ACHN (cell line): ENCODE data around the gene SIRT7.

Source experiments
- DNase-seq: peaks from one replicate; pipeline ENCODE4 v3.0.0-alpha.2; 2015
- in situ Hi-C: cut with HindIII; loops from 2 replicates; pipeline ENCODE4 v1.10.0; 2017; ENCODE audit warnings: low sequenced_read_pairs, low pct_ligation_motif_present, low pct_unique_long_range_greater_than_20kb

Gene SIRT7

GRCh38 chr17:81934850-81935708 is 17.1 kb upstream of the SIRT7 start:
- in situ Hi-C loops: no loop called here
- no peak for DNase-seq

GRCh38 chr17:81934098-81934757 is 16.3 kb upstream of the SIRT7 start:
- no peak for DNase-seq
- in situ Hi-C loops: no loop called here

- no peak for DNase-seq
- in situ Hi-C loops: no loop called here
Measured at GRCh38 chr17:81933178-81933699, 15.3 kb upstream of the SIRT7 start.

GRCh38 chr17:81932333-81932983 is 14.5 kb upstream of the SIRT7 start:
- in situ Hi-C loops: no loop called here
- DNase-seq: no peak

DNA sequence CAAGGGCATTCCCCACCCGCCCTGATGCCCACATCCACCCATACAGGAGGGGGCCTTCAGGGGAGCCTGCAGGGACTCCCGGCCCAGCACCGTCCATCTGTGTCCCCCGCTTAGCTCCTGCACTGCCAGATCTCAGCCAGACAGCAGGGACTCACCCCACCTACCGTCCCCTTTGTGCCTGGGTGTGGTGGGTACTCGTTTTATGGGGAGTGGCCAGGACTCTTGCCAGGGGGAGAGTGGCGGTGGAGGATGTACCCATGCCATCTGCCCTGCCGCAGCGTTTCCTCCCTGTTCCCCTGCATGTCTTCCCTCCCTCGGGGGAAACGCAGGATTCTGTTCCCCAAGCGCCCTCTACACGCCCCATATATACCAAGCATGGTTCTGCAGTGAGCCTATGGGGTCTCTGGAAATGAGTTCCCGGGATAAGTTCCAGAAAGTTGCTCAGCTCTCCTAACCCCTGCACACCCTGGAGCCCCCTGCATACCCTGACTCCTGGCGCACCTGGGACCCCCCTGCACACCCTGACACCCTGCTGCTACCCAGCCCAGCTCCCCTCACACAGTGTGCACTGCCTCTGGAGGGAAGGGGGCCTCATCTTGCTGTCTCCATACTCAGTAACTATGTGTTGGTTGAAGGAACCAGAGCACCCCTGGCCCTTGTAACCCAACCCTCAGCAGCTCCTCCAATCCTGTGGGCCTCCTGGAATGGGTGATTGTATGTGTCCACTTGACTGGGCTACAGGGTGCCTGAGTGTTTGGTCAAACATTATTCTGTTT is 13.8 kb upstream of the SIRT7 start:
- DNase-seq: no peak
- in situ Hi-C loops: no loop called here

DNA sequence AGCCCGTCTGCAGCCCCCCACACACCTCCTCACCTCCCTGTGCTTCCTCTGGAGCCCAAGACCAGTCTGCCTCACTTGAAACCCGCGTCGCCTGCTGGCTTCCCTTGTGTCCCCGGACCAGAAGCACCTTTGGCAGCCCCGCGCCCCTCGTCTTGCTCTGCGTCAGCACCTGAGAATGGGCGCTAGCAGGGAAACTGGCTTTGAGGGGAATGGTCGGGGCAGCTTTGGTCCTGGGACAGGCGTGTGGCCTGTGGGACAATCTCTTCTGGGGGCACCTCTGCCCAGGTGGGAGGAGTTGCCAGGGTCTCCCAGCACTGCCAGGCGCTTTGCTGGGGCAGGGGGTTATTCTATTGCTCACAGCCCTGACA is 13.2 kb upstream of the SIRT7 start:
- DNase-seq: no peak
- in situ Hi-C loops: no loop called here

DNA sequence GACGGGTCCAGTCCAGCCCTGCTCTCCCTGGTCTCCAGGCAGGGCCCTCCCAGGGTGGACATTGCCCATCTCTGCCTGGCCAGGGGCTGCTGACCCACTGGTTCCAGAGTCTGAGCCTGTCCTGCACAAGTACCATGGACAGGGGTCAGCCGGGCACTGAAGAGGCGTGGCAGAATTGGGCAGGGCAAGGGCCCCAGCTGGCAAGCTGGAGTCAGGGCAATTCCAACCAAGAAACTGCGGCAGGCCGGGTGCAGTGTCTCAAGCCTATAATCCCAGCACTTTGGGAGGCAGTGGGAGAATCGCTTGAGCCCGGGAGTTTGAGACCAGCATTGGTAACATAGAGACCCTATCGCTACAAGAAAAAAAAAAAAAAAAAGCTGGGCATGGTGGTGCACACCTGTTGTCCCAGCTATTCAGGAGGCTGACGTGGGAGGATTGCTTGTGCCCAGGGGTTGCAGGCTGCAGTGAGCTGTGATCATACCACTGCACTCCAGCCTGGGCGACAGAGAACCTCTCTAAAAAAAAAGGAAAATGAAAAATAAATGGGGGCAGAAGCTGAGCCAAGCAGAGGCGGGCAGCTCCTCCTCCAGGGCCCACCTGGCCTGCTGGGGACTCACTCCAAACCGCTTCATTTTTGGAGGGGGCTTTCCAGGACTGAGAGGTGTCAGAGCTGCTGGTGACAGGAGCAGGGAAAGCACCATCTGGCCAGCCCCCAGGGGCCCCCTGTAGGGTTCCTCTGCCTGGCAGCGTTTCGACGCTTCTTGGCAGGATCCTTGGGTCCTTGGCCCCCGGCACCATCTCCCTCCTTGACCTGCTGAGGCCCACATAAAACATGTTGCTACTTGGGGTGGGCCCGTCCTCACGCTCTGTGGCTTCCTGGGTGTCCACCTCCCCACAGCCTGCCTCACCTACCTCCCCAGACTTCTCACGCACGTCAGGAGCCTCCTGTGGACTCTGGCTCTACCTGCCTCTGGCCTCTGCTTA is 12.5 kb upstream of the SIRT7 start:
- DNase-seq: peak; percentile 41
- in situ Hi-C loops: no loop called here

DNA sequence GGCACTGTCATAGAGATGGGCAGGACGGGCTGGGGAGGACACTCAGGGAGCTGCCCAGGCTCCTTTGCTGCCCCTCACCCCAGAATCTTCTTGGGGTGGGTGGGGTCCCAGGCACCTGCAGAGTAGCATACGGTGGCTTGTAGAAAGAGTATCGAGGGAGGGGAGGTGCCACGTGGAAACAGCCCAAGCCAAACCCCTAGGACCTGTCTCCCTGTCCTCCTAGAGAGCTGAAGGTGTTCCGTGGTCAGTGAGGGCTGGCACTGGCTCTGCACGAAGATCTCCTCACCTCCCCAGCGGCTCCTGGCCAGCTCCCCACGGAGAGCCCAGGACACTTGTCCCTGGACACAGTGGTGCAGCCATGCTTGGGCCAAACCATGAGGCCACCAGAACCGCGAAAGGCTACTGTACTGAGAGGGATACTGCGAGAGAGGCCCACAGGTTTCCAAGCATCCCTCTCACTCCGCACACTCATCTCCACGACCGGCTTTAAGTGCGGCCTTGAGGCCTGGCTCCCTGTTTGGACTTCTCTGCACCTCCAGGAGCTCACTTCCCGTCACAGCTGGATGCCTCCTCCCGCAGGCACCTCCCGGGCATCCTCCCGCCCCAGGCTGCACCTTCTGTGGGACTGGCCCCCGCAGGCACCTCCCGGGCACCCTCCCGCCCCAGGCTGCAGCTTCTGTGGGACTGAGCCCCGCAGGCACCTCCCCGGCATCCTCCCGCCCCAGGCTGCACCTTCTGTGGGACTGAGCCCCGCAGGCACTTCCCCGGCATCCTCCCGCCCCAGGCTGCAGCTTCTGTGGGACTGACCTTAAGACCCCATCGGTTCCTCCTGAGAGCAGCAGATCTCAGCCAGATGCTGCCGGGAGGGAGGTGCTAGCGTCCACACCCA is 11.5 kb upstream of the SIRT7 start:
- in situ Hi-C loops: no loop called here
- DNase-seq: no peak

DNA sequence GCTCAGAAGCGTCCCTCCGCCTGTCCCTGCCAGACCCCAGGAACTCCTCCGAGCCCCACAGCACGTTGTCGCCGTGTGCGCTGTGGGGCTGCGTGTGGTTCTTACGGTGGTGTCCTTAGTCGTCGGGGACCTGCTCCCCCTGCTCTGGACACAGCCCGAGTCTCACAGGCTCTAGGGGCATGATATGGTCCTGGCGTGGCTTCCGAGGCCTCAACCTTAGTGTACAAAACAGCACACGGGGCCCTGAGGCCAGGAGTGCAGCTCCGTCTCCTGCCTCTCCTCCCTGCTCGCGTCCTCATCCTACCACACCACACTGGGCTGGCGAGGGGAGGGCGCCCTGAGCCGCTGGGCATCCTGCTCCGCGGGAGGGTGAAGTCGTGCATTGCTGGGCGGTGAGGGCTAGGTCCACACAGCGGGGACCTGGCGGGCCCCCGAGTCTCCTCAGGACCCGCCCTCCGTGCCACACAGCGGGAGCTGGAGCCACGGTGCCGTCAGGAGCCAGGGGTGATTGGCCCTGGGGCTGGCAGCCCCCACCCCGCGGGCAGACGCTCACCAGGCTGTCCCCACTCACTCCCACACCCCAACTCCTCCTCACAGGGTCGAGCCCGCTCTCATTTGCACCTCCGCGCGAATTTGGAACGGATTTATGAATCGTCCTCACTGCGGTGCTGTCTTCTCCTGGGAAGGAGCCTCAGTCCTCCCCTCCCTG is 10.7 kb upstream of the SIRT7 start:
- no peak for DNase-seq
- in situ Hi-C loops: no loop called here

DNA sequence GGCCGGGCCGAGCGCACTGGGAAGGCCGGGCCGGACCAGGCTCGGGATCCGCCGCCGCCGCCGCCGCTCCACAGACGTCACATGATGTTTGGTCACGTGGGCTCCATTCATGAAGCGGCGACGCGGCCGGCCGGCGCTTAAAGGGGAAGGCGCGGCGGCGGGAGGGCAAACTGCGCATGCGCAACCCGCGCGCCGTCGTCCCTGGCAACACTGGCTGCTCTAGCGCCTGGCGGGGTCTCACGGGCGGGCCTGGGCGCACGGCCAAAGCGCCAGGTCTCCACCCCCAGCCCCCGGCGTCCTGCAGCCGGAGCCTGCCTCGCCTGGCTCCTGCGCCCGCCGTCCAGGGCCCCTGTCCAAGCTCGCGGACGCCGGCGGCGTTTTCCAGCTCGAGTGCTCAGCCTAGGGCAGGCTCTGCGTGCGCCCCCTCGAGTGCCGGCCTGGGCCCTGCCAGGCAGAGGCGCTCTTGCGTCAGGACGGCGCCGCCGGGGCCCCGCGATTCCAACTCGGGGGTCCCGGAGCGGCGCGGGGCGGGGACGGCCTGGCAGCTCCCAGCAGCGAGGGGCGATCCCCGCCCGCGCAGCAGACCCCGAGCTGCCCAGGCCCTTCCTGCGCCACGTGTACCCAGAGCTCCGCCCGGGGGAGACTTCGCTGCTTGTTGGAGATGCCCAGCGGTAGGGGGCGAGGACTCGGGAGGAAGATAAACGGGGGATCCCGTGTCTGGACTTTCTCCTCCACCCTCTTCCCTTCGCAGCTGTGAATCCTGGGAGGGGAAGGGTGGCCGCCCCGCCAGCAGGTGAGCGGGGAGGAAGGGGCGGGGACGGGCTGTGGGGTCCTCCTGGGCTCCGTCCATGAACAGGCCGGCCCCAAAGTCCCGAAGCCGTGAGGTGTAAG is 9.9 kb upstream of the SIRT7 start, which contains the start of gene MAFG:
Gene MAFG (minus strand): TSS at position 83 of the 891 bp plus-strand sequence. CDS start 4,550 bp downstream, outside the sequence.
- in situ Hi-C loops: no loop called here
- DNase-seq: peak; percentile 94

DNA sequence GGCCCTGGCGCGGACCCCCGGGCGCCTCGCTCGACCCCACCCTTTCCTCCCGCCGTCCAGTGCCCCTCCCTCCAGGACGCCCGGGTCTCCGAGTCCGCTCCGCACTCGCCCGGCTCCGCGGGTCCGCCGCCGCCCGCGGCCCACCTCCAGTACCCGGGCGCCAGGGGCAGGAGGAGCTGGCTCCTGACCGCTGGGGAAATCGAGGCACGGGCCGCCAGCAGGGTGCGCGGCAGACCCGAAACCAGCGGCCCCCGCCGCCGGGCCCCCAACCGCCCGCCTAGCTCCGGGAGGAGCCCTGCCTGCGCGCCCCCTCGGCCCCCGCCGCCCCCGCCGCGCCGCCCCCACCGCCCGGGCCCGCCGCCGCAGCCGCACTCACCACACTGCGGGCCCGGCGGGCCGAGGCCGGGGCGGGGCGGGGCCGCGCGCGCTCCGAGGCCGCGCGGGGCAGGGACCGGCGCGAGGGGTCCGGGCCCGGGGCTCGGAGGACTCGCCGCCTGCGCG is 9.2 kb upstream of the SIRT7 start:
- no peak for DNase-seq
- in situ Hi-C loops: no loop called here

DNA sequence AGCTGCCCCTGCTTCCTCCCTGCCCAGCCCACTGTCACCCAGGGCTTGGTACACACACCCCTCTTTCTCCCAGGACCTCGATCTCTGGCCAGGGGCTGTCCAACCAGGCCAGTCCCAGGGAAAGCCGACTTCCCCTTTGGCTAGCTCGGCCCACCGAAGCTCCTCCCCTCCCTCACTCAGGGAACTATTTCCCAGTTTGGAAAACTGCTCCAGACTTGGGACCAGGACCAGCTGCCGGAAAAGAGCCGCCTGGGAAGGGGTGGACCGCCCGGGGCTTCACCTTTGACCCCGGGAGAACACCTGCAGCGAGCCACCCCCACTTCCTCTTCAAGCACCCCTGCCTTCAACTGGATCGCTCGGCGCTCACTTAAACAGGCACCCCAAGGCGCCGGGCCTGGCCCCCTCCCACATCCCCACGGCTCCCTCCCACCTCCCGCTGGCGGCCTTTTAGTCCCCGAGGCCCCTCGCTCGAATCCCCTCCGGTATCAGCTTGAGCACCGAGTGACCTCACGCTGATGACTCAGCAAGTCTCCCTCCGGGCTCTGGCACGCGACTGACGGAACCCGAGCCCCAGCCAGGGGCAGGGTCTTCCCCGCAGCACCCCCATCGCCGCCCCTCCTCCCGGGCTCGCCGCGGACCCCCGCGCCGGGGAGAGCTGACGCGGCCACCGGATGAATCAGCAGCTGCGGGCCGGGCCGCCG is 8.6 kb upstream of the SIRT7 start:
- DNase-seq: peak; percentile 94
- in situ Hi-C loops: no loop called here

GRCh38 chr17:81925860-81926450 is 8.0 kb upstream of the SIRT7 start:
- DNase-seq: no peak
- in situ Hi-C loops: no loop called here
